ENCODE data around the gene CEP128. TPM values are rescaled to one million over a fixed set of nuclear protein-coding genes. Genes with fewer than 3 reads are reported as not detected.
A peak's percentile ranks its signal among the peaks of the same experiment; 100 is the strongest.

The CEP128 gene
- total and polyA plus RNA-seq, 8 donors: 1.1 to 240 (median 2.6) TPM

DNA sequence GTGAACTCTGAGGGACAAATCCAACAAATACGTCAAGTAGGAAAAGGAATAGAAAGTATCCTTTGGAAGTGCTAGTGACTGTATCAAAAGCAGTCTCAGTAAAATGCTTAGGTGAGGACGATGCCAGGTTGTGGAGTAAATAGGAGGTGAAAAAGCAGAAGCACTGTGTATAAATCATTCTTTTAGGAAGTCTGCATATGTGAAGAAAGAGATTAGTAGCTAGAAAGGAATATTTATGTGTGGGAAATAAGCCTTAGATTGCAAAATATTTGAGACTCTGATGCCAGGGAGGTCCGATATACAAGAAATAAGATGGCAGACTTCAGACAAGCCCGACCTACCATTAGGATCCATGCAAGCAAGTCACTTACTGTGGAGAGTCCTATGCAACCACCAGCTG, 7.9 kb downstream of the CEP128 start:
- no peaks in the 10 kb centered on the region for H3K36me3 ChIP-seq
- intact Hi-C loops (cut with DNase I; ENCODE audit: low total_unique reads): no loop called here
- H3K9me3 ChIP-seq: no peaks in the 10 kb centered on the region
- TF ChIP-seq EP300 (IDR thresholded peaks at IDR 0.05): no peak
- TF ChIP-seq POLR2A (IDR thresholded peaks at IDR 0.05): no peak
- TF ChIP-seq POLR2AphosphoS5 (IDR thresholded peaks at IDR 0.05): no peak
- TF ChIP-seq, protein P1, sequence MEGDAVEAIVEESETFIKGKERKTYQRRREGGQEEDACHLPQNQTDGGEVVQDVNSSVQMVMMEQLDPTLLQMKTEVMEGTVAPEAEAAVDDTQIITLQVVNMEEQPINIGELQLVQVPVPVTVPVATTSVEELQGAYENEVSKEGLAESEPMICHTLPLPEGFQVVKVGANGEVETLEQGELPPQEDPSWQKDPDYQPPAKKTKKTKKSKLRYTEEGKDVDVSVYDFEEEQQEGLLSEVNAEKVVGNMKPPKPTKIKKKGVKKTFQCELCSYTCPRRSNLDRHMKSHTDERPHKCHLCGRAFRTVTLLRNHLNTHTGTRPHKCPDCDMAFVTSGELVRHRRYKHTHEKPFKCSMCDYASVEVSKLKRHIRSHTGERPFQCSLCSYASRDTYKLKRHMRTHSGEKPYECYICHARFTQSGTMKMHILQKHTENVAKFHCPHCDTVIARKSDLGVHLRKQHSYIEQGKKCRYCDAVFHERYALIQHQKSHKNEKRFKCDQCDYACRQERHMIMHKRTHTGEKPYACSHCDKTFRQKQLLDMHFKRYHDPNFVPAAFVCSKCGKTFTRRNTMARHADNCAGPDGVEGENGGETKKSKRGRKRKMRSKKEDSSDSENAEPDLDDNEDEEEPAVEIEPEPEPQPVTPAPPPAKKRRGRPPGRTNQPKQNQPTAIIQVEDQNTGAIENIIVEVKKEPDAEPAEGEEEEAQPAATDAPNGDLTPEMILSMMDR (IDR thresholded peaks at IDR 0.05): no peak
- 71 to 91% (median 79%) methylated on average over 4 of the region's 4 CpGs for WGBS, 5 donors
- H3K27me3 ChIP-seq: no peaks in the 10 kb centered on the region
- no peak overlapping the region for H3K27ac ChIP-seq
- no peaks in the 10 kb centered on the region for H3K4me1 ChIP-seq
- DNase-seq: no peak
- H3K4me3 ChIP-seq: no peak overlapping the region

GRCh38 chr14:80933282-80933681, 8.3 kb downstream of the CEP128 start:
- Histone ChIP-seq H3K27me3 (no peaks in the 10 kb centered on the region), H3K9me3 (no peaks in the 10 kb centered on the region), H3K27ac (no peak overlapping the region), H3K36me3 (no peaks in the 10 kb centered on the region), H3K4me3 (no peak overlapping the region), H3K4me1 (no peaks in the 10 kb centered on the region)
- no peak for DNase-seq
- intact Hi-C loops (cut with DNase I; ENCODE audit: low total_unique reads): no loop called here
- TF ChIP-seq, protein P1 (IDR thresholded peaks at IDR 0.05): no peak
- TF ChIP-seq POLR2AphosphoS5 (IDR thresholded peaks at IDR 0.05) (no peak), POLR2A (IDR thresholded peaks at IDR 0.05) (no peak), EP300 (IDR thresholded peaks at IDR 0.05) (no peak)

- peak in 1 of 2 donors; percentile 29 for DNase-seq
- peak overlapping the region in 1 of 5 donors; percentile 27 for H3K27ac ChIP-seq
- intact Hi-C loops (cut with DNase I; ENCODE audit: low total_unique reads): no loop called here
Measured at GRCh38 chr14:80930836-80931389, 10.6 kb downstream of the CEP128 start.

DNA sequence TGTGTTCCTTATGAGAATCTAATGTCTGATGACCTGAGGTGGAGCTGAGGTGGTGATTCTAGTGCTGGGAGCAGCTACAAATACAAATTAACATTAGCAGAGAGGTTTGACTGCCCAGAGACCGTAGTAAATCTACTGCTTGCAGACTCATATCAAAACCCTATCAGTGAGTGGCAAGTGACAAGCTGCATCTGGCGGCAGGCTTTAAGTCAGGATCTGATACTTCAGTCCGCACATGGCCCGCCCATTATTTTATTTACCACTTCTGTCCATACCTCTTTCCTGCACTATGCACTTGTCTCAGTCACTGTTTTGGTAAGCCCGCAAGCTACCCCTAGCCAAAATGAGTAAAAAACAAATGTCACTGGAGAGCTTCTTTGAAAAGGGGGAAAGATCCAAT, 11.4 kb downstream of the CEP128 start:
- Histone ChIP-seq H3K27me3 (no peaks in the 10 kb centered on the region), H3K4me1 (no peaks in the 10 kb centered on the region), H3K36me3 (no peaks in the 10 kb centered on the region), H3K27ac (no peak overlapping the region), H3K9me3 (no peaks in the 10 kb centered on the region), H3K4me3 (no peak overlapping the region)
- TF ChIP-seq EP300 (IDR thresholded peaks at IDR 0.05) (no peak), POLR2A (IDR thresholded peaks at IDR 0.05) (no peak), POLR2AphosphoS5 (IDR thresholded peaks at IDR 0.05) (no peak)
- TF ChIP-seq, protein P1 (IDR thresholded peaks at IDR 0.05): no peak
- no peak for DNase-seq
- intact Hi-C loops (cut with DNase I; ENCODE audit: low total_unique reads): no loop called here
- WGBS, 5 donors: 82 to 90% (median 88%) methylated on average over 5 of the region's 5 CpGs

More at GRCh38 chr14:80930836-80931389, 10.6 kb downstream of the CEP128 start:
- H3K9me3 ChIP-seq: no peaks in the 10 kb centered on the region
- H3K4me3 ChIP-seq: no peak overlapping the region
- TF ChIP-seq, protein P1 (IDR thresholded peaks at IDR 0.05): no peak
- TF ChIP-seq POLR2AphosphoS5 (IDR thresholded peaks at IDR 0.05) (no peak), EP300 (IDR thresholded peaks at IDR 0.05) (no peak), POLR2A (IDR thresholded peaks at IDR 0.05) (no peak)
- H3K4me1 ChIP-seq: no peaks in the 10 kb centered on the region
- 60 to 78% (median 73%) methylated on average over 8 of the region's 8 CpGs for WGBS, 5 donors
- no peaks in the 10 kb centered on the region for H3K36me3 ChIP-seq
- H3K27me3 ChIP-seq: no peaks in the 10 kb centered on the region

Measured in stomach (tissue), 9 donors.